Measurements from ENCODE around the gene EHD4. TPM values are rescaled to one million over a fixed set of nuclear protein-coding genes. Genes with fewer than 3 reads are reported as not detected.
A peak's percentile ranks its signal among the peaks of the same experiment; 100 is the strongest.

EHD4 gene
- total RNA-seq, 1 experiment from 2014 or later = 22.0 TPM

DNA sequence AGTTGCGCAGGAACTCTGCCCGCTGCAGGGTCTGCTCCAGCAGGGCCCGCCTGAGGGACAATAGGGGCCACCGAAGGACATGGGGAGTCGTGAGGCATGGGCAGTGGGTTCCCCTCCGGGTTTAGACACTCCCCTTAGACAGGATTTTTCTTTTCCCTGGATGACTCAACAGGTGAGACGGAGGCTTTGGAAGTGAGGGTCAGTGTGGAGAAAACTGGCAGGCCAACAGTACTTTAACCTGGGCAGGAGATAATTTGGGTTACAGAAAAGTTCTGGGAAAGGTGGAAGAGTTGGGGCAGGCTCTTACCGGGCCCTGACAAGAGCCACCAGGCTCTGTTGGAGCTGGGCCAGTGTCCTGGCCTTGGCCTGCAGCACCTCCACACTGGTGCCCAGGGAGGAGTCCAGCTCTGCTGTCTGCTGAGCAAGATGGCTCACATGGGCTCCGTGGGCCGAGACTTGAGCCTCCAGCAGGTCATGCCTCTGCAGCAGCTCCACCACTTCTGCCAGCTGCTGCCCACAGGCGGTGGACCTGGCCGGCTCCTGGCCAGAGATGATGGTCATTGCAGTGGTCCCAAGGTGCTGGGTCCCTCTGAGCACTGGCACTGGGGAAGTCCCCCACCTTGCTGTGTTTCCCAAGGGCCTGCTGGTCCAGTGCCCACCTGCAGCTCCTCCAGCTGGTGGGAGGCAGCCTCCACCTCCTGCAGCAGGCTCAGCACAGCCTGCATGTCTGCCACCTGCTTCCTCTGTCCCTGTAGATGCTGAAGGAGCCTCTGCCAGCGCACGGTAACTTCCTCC is 89.5 kb downstream of the EHD4 start:
- no peaks in the 10 kb centered on the region for H3K36me3 ChIP-seq (replicated peaks; ENCODE audit: control insufficient read depth, insufficient read depth, low read length)
- peak overlapping the region; percentile 37; the same call in 1 of the 2 replicates for H3K4me3 ChIP-seq (ENCODE audit: insufficient read depth, low read depth, low read length)
- DNase-seq = no peak
- H3K27me3 ChIP-seq (ENCODE audit: control insufficient read depth, insufficient read depth, low read length) = peaks cover 19% of the 10 kb centered on the region; the same call in 1 of the 2 replicates

DNA sequence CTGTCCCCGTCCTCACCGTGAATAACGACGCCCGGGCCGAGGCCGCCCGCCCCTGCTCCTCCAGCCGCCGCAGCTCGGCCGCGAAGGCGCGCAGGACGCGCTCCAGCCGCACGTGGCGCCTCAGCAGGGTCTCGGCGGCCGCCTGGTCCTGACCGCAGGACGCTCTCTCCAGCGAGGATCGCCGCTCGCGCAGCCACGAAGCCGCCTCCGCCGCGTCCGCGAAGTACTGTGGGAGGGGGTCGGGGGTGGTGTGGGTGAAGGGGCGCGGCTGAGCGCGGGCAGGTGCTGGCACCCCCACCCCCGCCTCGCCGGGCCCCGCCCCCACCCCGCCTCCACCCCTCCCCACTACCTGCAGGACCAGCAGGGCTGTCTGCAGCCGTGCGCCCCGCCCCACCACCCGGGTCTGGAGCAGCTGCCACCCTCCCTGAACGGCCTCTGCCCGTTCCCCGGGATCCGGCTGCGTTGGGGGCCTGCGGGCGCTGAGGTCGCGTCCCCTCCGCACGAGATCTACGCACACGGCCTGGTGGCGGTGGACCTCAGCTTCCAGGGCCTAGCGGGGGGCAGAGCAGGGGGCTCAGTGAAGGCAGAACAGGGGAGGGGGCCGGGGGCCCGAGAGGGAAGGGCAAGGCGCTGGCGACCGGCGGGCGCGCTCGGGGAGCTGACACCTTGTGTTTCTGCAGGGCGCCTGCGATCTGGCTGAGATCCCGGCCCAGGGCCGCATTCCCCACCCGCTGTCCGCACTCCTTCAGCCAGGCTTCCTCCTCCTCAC is 90.3 kb downstream of the EHD4 start:
- H3K4me3 ChIP-seq (ENCODE audit: insufficient read depth, low read depth, low read length) = peak overlapping the region; percentile 37; the same call in 1 of the 2 replicates
- DNase-seq = peak; percentile 94
- H3K27me3 ChIP-seq (ENCODE audit: control insufficient read depth, insufficient read depth, low read length) = peaks cover 19% of the 10 kb centered on the region; the same call in 1 of the 2 replicates
- no peaks in the 10 kb centered on the region for H3K36me3 ChIP-seq (replicated peaks; ENCODE audit: control insufficient read depth, insufficient read depth, low read length)

DNA sequence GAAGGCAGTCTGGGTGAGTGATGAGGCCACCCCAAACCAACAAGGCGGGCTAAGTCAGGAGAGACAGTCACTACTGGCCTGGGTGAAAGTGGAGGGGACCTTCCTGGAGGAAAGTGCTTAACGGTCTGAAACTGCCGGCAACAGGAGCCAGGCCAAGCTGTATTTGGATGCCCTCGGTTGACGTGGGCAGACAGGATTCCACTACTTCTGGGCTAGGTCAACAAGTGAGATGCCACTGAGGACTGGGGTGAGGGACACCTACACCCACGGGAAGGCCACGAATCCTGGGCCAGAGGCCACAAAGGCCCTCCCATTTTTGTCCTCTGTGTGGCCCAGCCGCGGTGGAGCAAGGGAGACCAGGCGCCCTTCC is 90.8 kb downstream of the EHD4 start:
- no peaks in the 10 kb centered on the region for H3K36me3 ChIP-seq (replicated peaks; ENCODE audit: control insufficient read depth, insufficient read depth, low read length)
- peak overlapping the region; percentile 28; the same call in 1 of the 2 replicates for H3K4me3 ChIP-seq (ENCODE audit: insufficient read depth, low read depth, low read length)
- H3K27me3 ChIP-seq (ENCODE audit: control insufficient read depth, insufficient read depth, low read length) = peaks cover 19% of the 10 kb centered on the region; the same call in 1 of the 2 replicates
- DNase-seq = no peak

DNA sequence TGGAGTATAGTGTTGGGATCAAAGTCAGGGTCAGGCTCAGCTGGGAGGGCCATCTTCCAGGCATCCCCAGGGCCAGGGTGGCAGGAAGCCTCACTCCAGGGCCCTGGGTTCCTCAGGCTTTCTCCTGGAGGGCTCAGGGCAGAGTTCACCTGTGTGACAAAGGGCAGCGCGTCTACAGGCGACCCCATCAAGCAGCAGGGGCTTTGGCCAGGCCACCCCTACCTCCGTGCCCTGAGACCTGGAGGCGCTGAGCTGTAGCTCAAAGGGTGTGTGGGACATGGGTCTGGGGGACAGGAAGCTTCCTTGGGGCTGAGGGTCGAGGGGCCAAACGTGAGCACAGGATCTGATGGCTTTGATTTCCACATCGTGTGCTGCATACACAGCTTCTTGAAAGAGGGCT is 91.3 kb downstream of the EHD4 start:
- no peaks in the 10 kb centered on the region for H3K36me3 ChIP-seq (replicated peaks; ENCODE audit: control insufficient read depth, insufficient read depth, low read length)
- H3K4me3 ChIP-seq (ENCODE audit: insufficient read depth, low read depth, low read length) = no peak overlapping the region
- DNase-seq = no peak
- H3K27me3 ChIP-seq (ENCODE audit: control insufficient read depth, insufficient read depth, low read length) = peaks cover 19% of the 10 kb centered on the region; the same call in 1 of the 2 replicates

DNA sequence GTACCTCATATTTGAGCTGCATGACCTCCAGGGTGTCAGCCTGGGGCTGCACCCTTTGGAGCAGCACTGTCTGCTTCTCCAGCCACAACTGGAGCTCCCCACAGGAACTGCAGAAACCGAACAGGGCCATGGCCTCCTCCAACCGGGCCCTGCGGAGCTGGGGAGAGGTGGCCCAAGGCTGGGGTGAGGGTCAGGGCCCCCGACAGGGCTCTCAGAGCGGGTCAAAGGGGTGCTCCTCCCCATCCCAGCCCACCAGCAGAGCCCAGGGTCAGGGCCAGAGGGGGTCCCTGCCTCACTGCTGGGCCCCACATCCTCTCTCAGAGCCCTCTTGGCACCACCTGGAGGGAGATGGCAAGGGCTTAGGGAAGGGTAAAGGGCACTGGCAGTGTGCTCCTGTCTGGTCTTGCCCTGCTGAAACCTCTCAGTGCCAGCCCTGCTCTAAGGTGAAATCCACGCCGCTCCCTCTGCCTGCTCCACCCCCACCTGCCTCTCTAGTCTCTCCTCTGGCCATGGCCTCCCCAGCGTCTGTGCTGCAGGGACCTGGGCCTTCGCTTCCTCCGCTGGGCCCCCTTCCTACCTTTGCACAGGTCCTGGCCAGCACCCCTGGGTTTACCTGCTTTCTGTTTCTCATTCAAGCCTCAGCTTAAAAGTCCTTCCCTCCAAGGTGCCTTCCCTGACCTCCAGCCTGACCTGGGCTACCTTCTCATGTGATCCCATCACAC is 92.0 kb downstream of the EHD4 start:
- DNase-seq = no peak
- Histone ChIP-seq H3K27me3 (ENCODE audit: control insufficient read depth, insufficient read depth, low read length) (peaks cover 19% of the 10 kb centered on the region; the same call in 1 of the 2 replicates), H3K4me3 (ENCODE audit: insufficient read depth, low read depth, low read length) (no peak overlapping the region), H3K36me3 (replicated peaks; ENCODE audit: control insufficient read depth, insufficient read depth, low read length) (no peaks in the 10 kb centered on the region)

DNA sequence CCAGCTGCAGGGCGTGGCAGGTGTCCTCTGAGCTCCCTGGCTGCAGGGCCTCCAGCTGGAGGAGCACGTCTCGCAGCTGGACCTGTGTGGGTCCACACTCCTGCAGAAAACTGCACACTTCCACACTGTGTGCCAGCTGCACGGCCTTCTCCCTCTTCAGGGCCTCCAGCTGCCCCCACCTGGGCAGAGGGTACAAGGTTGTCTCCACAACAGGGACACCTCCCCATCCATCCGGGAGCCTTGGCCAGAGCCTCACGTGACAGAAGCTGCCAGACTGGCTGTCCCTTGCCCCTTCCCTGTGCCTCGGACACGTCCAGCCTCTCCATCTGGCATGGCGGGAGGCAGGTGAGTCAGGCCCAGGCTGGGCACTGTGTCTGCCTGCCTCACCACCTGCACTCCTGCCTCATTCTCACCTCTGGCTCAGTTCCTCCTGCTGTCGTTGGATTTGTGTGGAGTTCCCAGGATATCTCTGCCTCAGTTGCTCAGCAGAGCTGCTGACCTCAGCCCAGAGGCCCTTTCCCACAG is 93.0 kb downstream of the EHD4 start:
- Histone ChIP-seq H3K4me3 (ENCODE audit: insufficient read depth, low read depth, low read length) (no peak overlapping the region), H3K27me3 (ENCODE audit: control insufficient read depth, insufficient read depth, low read length) (peaks cover 19% of the 10 kb centered on the region; the same call in 1 of the 2 replicates), H3K36me3 (replicated peaks; ENCODE audit: control insufficient read depth, insufficient read depth, low read length) (no peaks in the 10 kb centered on the region)
- DNase-seq = no peak

DNA sequence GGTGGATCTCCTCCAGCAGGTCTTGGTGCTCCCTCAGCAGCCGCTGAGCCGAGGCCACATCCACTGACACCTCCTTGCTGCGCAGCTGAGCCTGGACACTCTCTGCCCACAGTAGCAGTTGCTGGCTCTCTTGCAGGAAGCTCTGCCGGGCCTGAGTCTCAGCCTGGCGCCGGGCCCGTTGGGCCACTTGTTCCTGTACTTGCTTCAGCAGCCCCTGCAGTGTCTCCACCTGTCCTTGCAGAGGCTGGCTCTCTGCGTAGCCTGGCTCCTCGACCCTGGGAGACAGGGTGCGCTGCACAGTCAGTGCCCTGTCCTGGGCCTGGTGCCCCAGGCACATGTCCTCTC is 94.0 kb downstream of the EHD4 start:
- no peak for DNase-seq
- H3K36me3 ChIP-seq (replicated peaks; ENCODE audit: control insufficient read depth, insufficient read depth, low read length) = no peaks in the 10 kb centered on the region
- H3K27me3 ChIP-seq (ENCODE audit: control insufficient read depth, insufficient read depth, low read length) = peaks cover 19% of the 10 kb centered on the region; the same call in 1 of the 2 replicates
- no peak overlapping the region for H3K4me3 ChIP-seq (ENCODE audit: insufficient read depth, low read depth, low read length)

DNA sequence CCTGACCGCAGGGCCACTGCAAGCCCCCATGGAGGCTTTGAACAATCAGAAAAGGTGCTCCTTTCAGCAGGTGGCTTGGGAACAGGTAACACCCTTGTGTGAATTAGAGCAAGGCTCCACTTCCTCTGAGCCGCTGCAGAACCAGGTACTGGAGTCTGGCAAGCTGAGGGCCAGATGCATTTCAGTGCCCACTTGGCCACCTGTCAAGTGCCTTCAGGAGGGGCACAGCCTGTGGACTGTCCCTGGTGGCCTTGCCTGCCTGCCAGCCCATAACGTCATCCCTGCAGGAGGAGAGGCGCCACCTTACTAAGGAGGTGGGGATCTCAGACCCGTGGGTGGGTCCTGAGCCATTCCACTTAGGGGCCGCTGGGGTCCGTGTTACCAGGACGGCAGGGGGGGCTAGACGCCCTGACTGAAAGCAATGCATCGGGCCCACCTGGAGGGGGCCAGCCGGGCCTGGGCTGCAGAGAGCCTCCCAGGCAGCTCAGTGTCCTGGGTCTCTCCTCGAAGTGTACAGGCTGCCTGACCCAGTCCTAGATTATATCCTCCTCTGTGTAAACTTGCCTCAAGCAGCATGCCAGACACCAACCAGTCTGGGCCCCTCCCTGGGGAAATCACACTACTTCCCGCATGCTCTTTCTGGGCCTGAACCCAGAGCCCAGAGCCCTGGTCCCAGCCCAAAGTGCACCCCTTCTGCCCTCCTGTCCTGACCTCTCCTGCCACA is 94.6 kb downstream of the EHD4 start:
- peaks cover 15% of the 10 kb centered on the region; the same call in 1 of the 2 replicates for H3K27me3 ChIP-seq (ENCODE audit: control insufficient read depth, insufficient read depth, low read length)

DNA sequence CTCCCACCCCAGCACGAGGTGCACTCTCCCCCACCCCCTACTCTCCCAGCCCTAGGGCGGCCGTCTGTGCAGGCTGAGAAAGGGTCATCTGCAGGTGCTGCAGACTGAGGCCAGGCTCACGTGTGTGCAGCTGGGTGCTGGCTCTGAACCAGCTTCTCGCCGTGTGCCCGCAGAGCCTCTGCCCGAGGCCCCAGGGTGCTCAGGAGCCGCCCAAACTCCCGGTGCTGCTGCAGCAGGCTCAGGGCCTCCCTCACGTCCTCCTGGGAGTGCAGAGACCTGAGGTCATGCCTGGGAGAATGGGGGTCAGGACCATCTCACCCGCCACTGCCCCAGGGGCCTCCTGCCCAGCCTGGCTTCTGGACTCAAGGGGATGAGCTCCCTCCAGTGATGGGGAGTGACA is 95.7 kb downstream of the EHD4 start:
- no peaks in the 10 kb centered on the region for H3K36me3 ChIP-seq (replicated peaks; ENCODE audit: control insufficient read depth, insufficient read depth, low read length)

More for the DNA sequence above, 94.6 kb downstream of the EHD4 start:
- DNase-seq = peak; percentile 86
- H3K36me3 ChIP-seq (replicated peaks; ENCODE audit: control insufficient read depth, insufficient read depth, low read length) = no peaks in the 10 kb centered on the region
- no peak overlapping the region for H3K4me3 ChIP-seq (ENCODE audit: insufficient read depth, low read depth, low read length)

DNA sequence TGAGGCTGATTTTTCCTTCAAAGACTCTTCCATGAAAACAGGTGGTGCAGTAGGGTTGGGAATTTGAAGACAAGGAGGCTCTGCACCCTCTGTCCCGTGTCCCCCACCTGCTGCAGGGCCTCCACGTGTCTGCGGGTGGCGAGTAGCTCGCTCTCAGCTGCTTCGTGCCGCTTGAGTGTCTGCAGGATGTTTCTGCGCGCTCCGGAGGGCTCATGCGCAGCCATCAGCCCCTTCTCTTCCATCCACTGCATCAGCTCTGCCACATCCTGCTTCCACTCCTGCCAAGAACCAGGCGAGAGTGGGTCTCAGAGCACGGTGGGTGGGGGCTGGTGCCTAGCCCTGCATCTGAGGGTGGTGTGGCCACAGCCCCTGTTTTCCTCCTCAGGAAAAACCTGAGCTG is 96.3 kb downstream of the EHD4 start:
- DNase-seq = no peak
- H3K36me3 ChIP-seq (replicated peaks; ENCODE audit: control insufficient read depth, insufficient read depth, low read length) = no peaks in the 10 kb centered on the region
- peaks cover 3% of the 10 kb centered on the region; the same call in 1 of the 2 replicates for H3K27me3 ChIP-seq (ENCODE audit: control insufficient read depth, insufficient read depth, low read length)
- no peak overlapping the region for H3K4me3 ChIP-seq (ENCODE audit: insufficient read depth, low read depth, low read length)

More for the DNA sequence above, 95.7 kb downstream of the EHD4 start:
- Histone ChIP-seq H3K4me3 (ENCODE audit: insufficient read depth, low read depth, low read length) (no peak overlapping the region), H3K27me3 (ENCODE audit: control insufficient read depth, insufficient read depth, low read length) (peaks cover 10% of the 10 kb centered on the region; the same call in 1 of the 2 replicates)
- DNase-seq = no peak

DNA sequence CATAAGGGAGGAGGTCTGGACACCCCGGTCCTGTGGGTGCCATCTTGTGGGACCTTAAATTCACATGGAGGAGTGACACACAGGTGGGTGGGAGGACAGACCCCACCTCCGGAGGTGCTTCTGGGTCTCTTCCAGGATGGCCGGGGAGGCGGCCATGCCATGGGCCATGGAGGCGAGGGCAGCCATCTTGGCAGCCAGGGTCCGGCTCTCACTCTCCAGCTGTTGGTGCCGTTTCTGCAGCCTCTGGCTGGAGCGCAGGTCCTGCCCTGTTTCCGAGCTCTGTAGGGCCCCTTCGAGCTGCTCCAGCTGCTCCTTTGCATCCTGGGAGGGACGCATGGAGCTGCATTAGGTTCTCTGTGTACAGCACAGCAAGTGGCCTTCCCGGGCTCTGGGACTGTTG is 97.6 kb downstream of the EHD4 start:
- Histone ChIP-seq H3K27me3 (ENCODE audit: control insufficient read depth, insufficient read depth, low read length) (no peaks in the 10 kb centered on the region), H3K36me3 (replicated peaks; ENCODE audit: control insufficient read depth, insufficient read depth, low read length) (no peaks in the 10 kb centered on the region), H3K4me3 (ENCODE audit: insufficient read depth, low read depth, low read length) (no peak overlapping the region)
- no peak for DNase-seq

DNA sequence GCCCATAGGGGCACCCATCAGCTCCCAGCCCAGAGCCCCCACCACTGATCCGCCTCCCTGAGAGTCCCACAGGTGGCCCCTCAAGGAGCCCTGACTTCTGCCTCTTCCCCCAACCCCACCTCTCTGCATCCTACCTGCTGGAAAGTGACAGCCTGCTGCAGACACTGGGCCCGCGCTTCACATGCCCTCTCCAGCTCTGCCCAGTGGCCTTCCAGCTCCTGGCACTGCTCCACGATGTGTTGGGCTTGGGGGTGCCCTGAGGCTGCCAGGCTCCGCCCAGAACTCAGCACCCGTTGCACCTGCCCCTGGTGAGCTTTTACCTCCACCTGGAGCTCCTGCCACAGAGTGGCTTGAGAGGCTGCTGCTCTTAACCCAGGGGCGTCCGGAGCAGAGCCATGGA is 98.6 kb downstream of the EHD4 start:
- no peak for DNase-seq

DNA sequence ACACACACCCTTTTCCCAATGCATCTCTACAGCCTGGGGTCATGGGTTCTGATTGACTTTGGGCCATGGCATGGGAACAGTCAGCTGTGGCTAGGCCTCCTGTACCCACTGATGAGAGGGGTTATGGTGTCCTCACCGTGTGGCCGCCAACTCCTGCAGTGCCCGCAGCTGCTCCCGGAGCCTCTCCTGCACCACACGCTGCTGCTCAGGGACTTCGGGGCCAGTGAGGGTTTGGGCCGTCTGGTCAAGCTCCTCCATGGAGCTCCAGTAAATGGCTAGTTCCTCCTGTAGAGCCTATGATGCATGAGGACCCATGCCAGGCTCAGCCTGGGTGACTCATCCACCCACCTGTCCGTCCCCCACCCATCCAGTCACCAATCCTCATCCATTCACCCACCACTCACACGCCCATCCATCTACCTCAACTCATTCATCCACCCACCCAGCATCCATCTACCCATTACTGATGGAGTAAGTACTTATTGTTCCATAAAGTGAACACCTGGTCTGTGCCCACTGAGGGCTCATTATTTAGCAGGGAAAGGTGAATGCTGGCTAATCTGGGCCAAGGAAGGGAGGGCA is 100.1 kb downstream of the EHD4 start:
- Histone ChIP-seq H3K36me3 (replicated peaks; ENCODE audit: control insufficient read depth, insufficient read depth, low read length) (no peaks in the 10 kb centered on the region), H3K27me3 (ENCODE audit: control insufficient read depth, insufficient read depth, low read length) (no peaks in the 10 kb centered on the region)
- DNase-seq = no peak

More for the DNA sequence above, 98.6 kb downstream of the EHD4 start:
- no peaks in the 10 kb centered on the region for H3K27me3 ChIP-seq (ENCODE audit: control insufficient read depth, insufficient read depth, low read length)
- H3K4me3 ChIP-seq (ENCODE audit: insufficient read depth, low read depth, low read length) = no peak overlapping the region
- H3K36me3 ChIP-seq (replicated peaks; ENCODE audit: control insufficient read depth, insufficient read depth, low read length) = no peaks in the 10 kb centered on the region

More for the DNA sequence above, 100.1 kb downstream of the EHD4 start:
- H3K4me3 ChIP-seq (ENCODE audit: insufficient read depth, low read depth, low read length) = no peak overlapping the region

All from H7 (cell line).